SIG-M5 (cell line): Measurements from ENCODE around the gene KHDRBS2.

ENCODE experiments used
- DNase-seq: peaks from one replicate; lab custom pipeline; 2025; lab: John Stamatoyannopoulos, UW

The KHDRBS2 gene

GRCh38 chr6:62035952-62036351, 250.1 kb downstream of the KHDRBS2 start:
- DNase-seq, result no peak

GRCh38 chr6:62013719-62014118, 272.3 kb downstream of the KHDRBS2 start:
- no peak for DNase-seq

GRCh38 chr6:62009445-62009844, 276.6 kb downstream of the KHDRBS2 start:
- DNase-seq, result no peak

GRCh38 chr6:61989616-61990015, 296.4 kb downstream of the KHDRBS2 start:
- no peak for DNase-seq

GRCh38 chr6:61980622-61981021, 305.4 kb downstream of the KHDRBS2 start:
- DNase-seq, result no peak

- DNase-seq, result no peak
Observed at GRCh38 chr6:61977947-61978346, 308.1 kb downstream of the KHDRBS2 start.

GRCh38 chr6:61977099-61977498, 308.9 kb downstream of the KHDRBS2 start:
- no peak for DNase-seq

GRCh38 chr6:61959196-61959595, 326.8 kb downstream of the KHDRBS2 start:
- no peak for DNase-seq

GRCh38 chr6:61953851-61954250, 332.2 kb downstream of the KHDRBS2 start:
- no peak for DNase-seq

- no peak for DNase-seq
Observed at GRCh38 chr6:61951586-61951985, 334.4 kb downstream of the KHDRBS2 start.

- DNase-seq, result no peak
Observed at GRCh38 chr6:61950811-61951210, 335.2 kb downstream of the KHDRBS2 start.

GRCh38 chr6:61949971-61950370, 336.1 kb downstream of the KHDRBS2 start:
- no peak for DNase-seq

- DNase-seq, result no peak
Observed at GRCh38 chr6:61949161-61949560, 336.9 kb downstream of the KHDRBS2 start.

- DNase-seq, result no peak
Observed at GRCh38 chr6:61947311-61947947, 338.6 kb downstream of the KHDRBS2 start.

- no peak for DNase-seq
Observed at GRCh38 chr6:61940919-61941318, 345.1 kb downstream of the KHDRBS2 start.

GRCh38 chr6:61935242-61935846, 350.7 kb downstream of the KHDRBS2 start:
- DNase-seq, result no peak

- DNase-seq, result no peak
Observed at GRCh38 chr6:61909486-61909885, 376.5 kb downstream of the KHDRBS2 start.

- DNase-seq, result no peak
Observed at GRCh38 chr6:61901748-61902147, 384.3 kb downstream of the KHDRBS2 start.

- DNase-seq, result no peak
Observed at GRCh38 chr6:61894536-61894935, 391.5 kb downstream of the KHDRBS2 start.

- no peak for DNase-seq
Observed at GRCh38 chr6:61887423-61887822, 398.6 kb downstream of the KHDRBS2 start.

GRCh38 chr6:61886608-61887259, 399.3 kb downstream of the KHDRBS2 start:
- no peak for DNase-seq

GRCh38 chr6:61869632-61870400, 416.2 kb downstream of the KHDRBS2 start:
- DNase-seq, result no peak
